Suprapubic skin (tissue), 4 donors: Measurements from ENCODE around the gene UBA5.
"Not testable (repeated sequence)": the region's sequence is repeated elsewhere in the genome, so short reads cannot be mapped to it uniquely, and the experiment has no call there.

ENCODE experiments used
- EP300 ChIP-seq: sonication (generic); formaldehyde crosslinking; IDR thresholded peaks from one replicate; pipeline ENCODE4 v1.6.1; 2017; ENCODE audit warnings: antibody characterized with exemption
- POLR2A ChIP-seq, 2 donors: fragments of 450-650 bp; IDR thresholded peaks; one replicate each; pipeline ENCODE4 v1.6.1; 2017; ENCODE audit warnings: antibody characterized with exemption in 2 of 2, mild to moderate bottlenecking in 2 of 2, moderate library complexity in 2 of 2
- POLR2AphosphoS5 ChIP-seq, 3 donors: sonication (generic); formaldehyde crosslinking; IDR thresholded peaks; one replicate each; pipeline ENCODE4 v1.6.1; 2017; ENCODE audit warnings: antibody characterized with exemption in 3 of 3
- TF ChIP-seq, protein P1 (sequence below), 2 donors: fragments of 200-600 bp in 1 of 2; fragments of 450-650 bp in 1 of 2; sonication (generic) in 1 of 2; IDR thresholded peaks; one replicate each; pipeline ENCODE4 v1.5.1; 2016 to 2019; ENCODE audit warnings: antibody characterized with exemption in 2 of 2, mild to moderate bottlenecking in 1 of 2, moderate library complexity in 1 of 2

DNA sequence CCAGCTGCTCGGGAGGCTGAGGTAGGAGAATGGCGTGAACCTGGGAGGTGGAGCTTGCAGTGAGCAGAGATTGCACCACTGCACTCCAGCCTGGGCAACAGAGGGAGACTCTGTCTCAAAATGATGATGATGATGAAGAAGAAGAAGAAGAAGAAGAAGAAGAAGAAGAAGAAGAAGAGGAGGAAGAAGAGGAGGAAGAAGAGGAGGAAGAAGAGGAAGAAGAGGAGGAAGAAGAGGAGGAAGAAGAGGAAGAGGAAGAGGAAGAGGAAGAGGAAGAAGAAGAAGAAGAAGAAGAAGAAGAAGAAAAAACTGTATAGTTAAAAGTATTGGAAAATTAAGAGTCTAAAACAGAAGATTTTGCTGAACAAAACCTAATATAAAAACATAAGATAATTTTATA lies 18.7 kb upstream of the UBA5 start:
- not testable (repeated sequence) for TF ChIP-seq POLR2A (IDR thresholded peaks at IDR 0.05); EP300; POLR2AphosphoS5 (IDR thresholded peaks at IDR 0.05)
- TF ChIP-seq, protein P1, sequence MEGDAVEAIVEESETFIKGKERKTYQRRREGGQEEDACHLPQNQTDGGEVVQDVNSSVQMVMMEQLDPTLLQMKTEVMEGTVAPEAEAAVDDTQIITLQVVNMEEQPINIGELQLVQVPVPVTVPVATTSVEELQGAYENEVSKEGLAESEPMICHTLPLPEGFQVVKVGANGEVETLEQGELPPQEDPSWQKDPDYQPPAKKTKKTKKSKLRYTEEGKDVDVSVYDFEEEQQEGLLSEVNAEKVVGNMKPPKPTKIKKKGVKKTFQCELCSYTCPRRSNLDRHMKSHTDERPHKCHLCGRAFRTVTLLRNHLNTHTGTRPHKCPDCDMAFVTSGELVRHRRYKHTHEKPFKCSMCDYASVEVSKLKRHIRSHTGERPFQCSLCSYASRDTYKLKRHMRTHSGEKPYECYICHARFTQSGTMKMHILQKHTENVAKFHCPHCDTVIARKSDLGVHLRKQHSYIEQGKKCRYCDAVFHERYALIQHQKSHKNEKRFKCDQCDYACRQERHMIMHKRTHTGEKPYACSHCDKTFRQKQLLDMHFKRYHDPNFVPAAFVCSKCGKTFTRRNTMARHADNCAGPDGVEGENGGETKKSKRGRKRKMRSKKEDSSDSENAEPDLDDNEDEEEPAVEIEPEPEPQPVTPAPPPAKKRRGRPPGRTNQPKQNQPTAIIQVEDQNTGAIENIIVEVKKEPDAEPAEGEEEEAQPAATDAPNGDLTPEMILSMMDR (IDR thresholded peaks at IDR 0.05), result not testable (repeated sequence)
